Measurements from ENCODE around the gene MYO1D. TPM values are rescaled to one million over a fixed set of nuclear protein-coding genes. Genes with fewer than 3 reads are reported as not detected.

The MYO1D gene
- total RNA-seq, 2 donors from 2014 or later: 42.9 to 43.7 TPM

GRCh38 chr17:32815460-32815859, 61.5 kb downstream of the MYO1D start:
- no peaks in the 10 kb centered on the region for H3K27me3 ChIP-seq (ENCODE audit: control insufficient read depth, insufficient read depth, low read length, poor library complexity, severe bottlenecking)
- Mint-ChIP-seq H3K9me3 (no peaks in the 10 kb centered on the region), H3K36me3 (ENCODE audit: low read depth) (no peaks in the 10 kb centered on the region), H3K4me3 (no peak overlapping the region), H3K27ac (no peak overlapping the region), H3K4me1 (peaks cover 4% of the 10 kb centered on the region), H3K27me3 (ENCODE audit: insufficient read depth) (no peaks in the 10 kb centered on the region)
- 97 to 100% methylated on average over 2 to 3 of the region's 3 CpGs for WGBS, 2 experiments (ENCODE audit: insufficient coverage in 1 of 2, insufficient read length in 1 of 2)
- no peaks in the 10 kb centered on the region for H3K36me3 ChIP-seq (ENCODE audit: control insufficient read depth, insufficient read depth, low read length)
- H3K9ac ChIP-seq (ENCODE audit: extremely low read depth, low read length, poor library complexity, severe bottlenecking): no peak overlapping the region
- no peak for TF ChIP-seq CTCF (conservative IDR thresholded peaks at IDR 0.05)
- peaks cover 2% of the 10 kb centered on the region for H3K4me1 ChIP-seq (ENCODE audit: control insufficient read depth, insufficient read depth, low read length)
- no peak overlapping the region for H3K27ac ChIP-seq (ENCODE audit: low read depth, low read length)
- DNase-seq: no peak
- no peak overlapping the region for H3K4me3 ChIP-seq (ENCODE audit: low read length)
- H3K9me3 ChIP-seq (ENCODE audit: control insufficient read depth, low read length): no peaks in the 10 kb centered on the region

GRCh38 chr17:32814836-32815235, 62.1 kb downstream of the MYO1D start:
- peaks cover 4% of the 10 kb centered on the region for H3K4me1 Mint-ChIP-seq
- 98 to 100% methylated on average over 2 to 6 of the region's 7 CpGs for WGBS, 2 experiments (ENCODE audit: insufficient coverage in 1 of 2, insufficient read length in 1 of 2)

GRCh38 chr17:32813021-32813420, 63.9 kb downstream of the MYO1D start:
- no peak for TF ChIP-seq CTCF (conservative IDR thresholded peaks at IDR 0.05)
- Mint-ChIP-seq H3K4me3 (no peak overlapping the region), H3K9me3 (no peaks in the 10 kb centered on the region), H3K4me1 (peaks cover 7% of the 10 kb centered on the region), H3K36me3 (ENCODE audit: low read depth) (no peaks in the 10 kb centered on the region), H3K27ac (no peak overlapping the region), H3K27me3 (ENCODE audit: insufficient read depth) (no peaks in the 10 kb centered on the region)
- no peak overlapping the region for H3K4me3 ChIP-seq (ENCODE audit: low read length)
- no peak overlapping the region for H3K27ac ChIP-seq (ENCODE audit: low read depth, low read length)
- no peaks in the 10 kb centered on the region for H3K36me3 ChIP-seq (ENCODE audit: control insufficient read depth, insufficient read depth, low read length)
- H3K27me3 ChIP-seq (ENCODE audit: control insufficient read depth, insufficient read depth, low read length, poor library complexity, severe bottlenecking): no peaks in the 10 kb centered on the region
- DNase-seq: no peak
- H3K9me3 ChIP-seq (ENCODE audit: control insufficient read depth, low read length): no peaks in the 10 kb centered on the region
- no peak overlapping the region for H3K9ac ChIP-seq (ENCODE audit: extremely low read depth, low read length, poor library complexity, severe bottlenecking)
- peaks cover 6% of the 10 kb centered on the region for H3K4me1 ChIP-seq (ENCODE audit: control insufficient read depth, insufficient read depth, low read length)
- WGBS, 2 experiments (ENCODE audit: insufficient coverage in 1 of 2, insufficient read length in 1 of 2): 85 to 93% methylated on average over 3 of the region's 3 CpGs

More at GRCh38 chr17:32814836-32815235, 62.1 kb downstream of the MYO1D start:
- no peak for TF ChIP-seq CTCF (conservative IDR thresholded peaks at IDR 0.05)
- Histone ChIP-seq H3K4me1 (ENCODE audit: control insufficient read depth, insufficient read depth, low read length) (peaks cover 2% of the 10 kb centered on the region), H3K27me3 (ENCODE audit: control insufficient read depth, insufficient read depth, low read length, poor library complexity, severe bottlenecking) (no peaks in the 10 kb centered on the region), H3K36me3 (ENCODE audit: control insufficient read depth, insufficient read depth, low read length) (no peaks in the 10 kb centered on the region), H3K9ac (ENCODE audit: extremely low read depth, low read length, poor library complexity, severe bottlenecking) (no peak overlapping the region), H3K4me3 (ENCODE audit: low read length) (no peak overlapping the region), H3K9me3 (ENCODE audit: control insufficient read depth, low read length) (no peaks in the 10 kb centered on the region), H3K27ac (ENCODE audit: low read depth, low read length) (no peak overlapping the region)
- Mint-ChIP-seq H3K36me3 (ENCODE audit: low read depth) (no peaks in the 10 kb centered on the region), H3K27me3 (ENCODE audit: insufficient read depth) (no peaks in the 10 kb centered on the region), H3K9me3 (no peaks in the 10 kb centered on the region), H3K4me3 (no peak overlapping the region), H3K27ac (no peak overlapping the region)
- DNase-seq: no peak
